ENCODE results near the gene GDPD4.

Gene GDPD4

GRCh38 chr11:77202941-77203900 lies 98.3 kb downstream of the GDPD4 start:
- ChIA-PET CTCF (interaction anchor here (0.5 to 3.1 kb wide), 3 partner anchors 11 to 158 kb away, joined by 3 to 14 read pairs (median 4); no protein-coding TSS in a partner anchor), POLR2A (interaction anchor here (2.2 kb wide), 1 partner anchor 7 kb away, joined by 5 read pairs; no protein-coding TSS in a partner anchor)
- Histone ChIP-seq H3K4me1 (ENCODE audit: control insufficient read depth, insufficient read depth, low read length) (no peaks in the 10 kb centered on the region), H3K36me3 (ENCODE audit: control insufficient read depth in 2 of 2, insufficient read depth in 1 of 2, low read length in 2 of 2) (no peaks in the 10 kb centered on the region), H3K4me3 (ENCODE audit: low read depth, low read length) (no peak overlapping the region), H3K27ac (ENCODE audit: extremely low read depth, low read depth, low read length) (no peak overlapping the region), H3K9me3 (ENCODE audit: control insufficient read depth, insufficient read depth, low read depth, low read length) (no peaks in the 10 kb centered on the region)
- TF ChIP-seq ZNF114 (tag by site-specific recombination; IDR thresholded peaks at IDR 0.05), result no peak
- TF ChIP-seq ZNF19 (tag by site-specific recombination; IDR thresholded peaks at IDR 0.05; ENCODE audit: low read depth), result no peak
- no peak for TF ChIP-seq HOXD13 (CRISPR knock-in tag; IDR thresholded peaks at IDR 0.05; ENCODE audit: borderline replicate concordance)
- TF ChIP-seq ZBTB1 (tag by site-specific recombination; IDR thresholded peaks at IDR 0.05), result no peak
- no peak for TF ChIP-seq SCRT2 (tag by site-specific recombination; IDR thresholded peaks at IDR 0.05)
- no peak for TF ChIP-seq ZEB2 (tag by site-specific recombination; IDR thresholded peaks at IDR 0.05)
- TF ChIP-seq ZNF10 (tag by site-specific recombination; IDR thresholded peaks at IDR 0.05), result no peak
- TF ChIP-seq KLF10 (tag by site-specific recombination; IDR thresholded peaks at IDR 0.05), result no peak
- TF ChIP-seq RBAK (tag by site-specific recombination; IDR thresholded peaks at IDR 0.05), result no peak
- no peak for TF ChIP-seq ZNF211 (tag by site-specific recombination; IDR thresholded peaks at IDR 0.05; ENCODE audit: low read depth)
- no peak for TF ChIP-seq KLF9 (tag by site-specific recombination; IDR thresholded peaks at IDR 0.05; ENCODE audit: low read depth)
- TF ChIP-seq ZFP37 (tag by site-specific recombination; IDR thresholded peaks at IDR 0.05), result no peak
- TF ChIP-seq ZBTB26 (tag by site-specific recombination; optimal IDR thresholded peaks at IDR 0.05), result no peak

- Histone ChIP-seq H3K27ac (ENCODE audit: extremely low read depth, low read depth, low read length) (no peak overlapping the region), H3K9me3 (ENCODE audit: control insufficient read depth, insufficient read depth, low read depth, low read length) (no peaks in the 10 kb centered on the region), H3K4me1 (ENCODE audit: control insufficient read depth, insufficient read depth, low read length) (no peaks in the 10 kb centered on the region), H3K4me3 (ENCODE audit: low read depth, low read length) (no peak overlapping the region), H3K36me3 (ENCODE audit: control insufficient read depth in 2 of 2, insufficient read depth in 1 of 2, low read length in 2 of 2) (no peaks in the 10 kb centered on the region)
- POLR2A ChIA-PET, result no interaction called here
- TF ChIP-seq OSR2 (tag by site-specific recombination; IDR thresholded peaks at IDR 0.05) (no peak), ZFP69B (tag by site-specific recombination; IDR thresholded peaks at IDR 0.05) (no peak), ZNF624 (tag by site-specific recombination; IDR thresholded peaks at IDR 0.05) (no peak), ZNF660 (tag by site-specific recombination; IDR thresholded peaks at IDR 0.05) (no peak), ZNF747 (tag by site-specific recombination; IDR thresholded peaks at IDR 0.05) (no peak), ZNF362 (tag by site-specific recombination; IDR thresholded peaks at IDR 0.05) (no peak)
- TF ChIP-seq, protein P1, sequence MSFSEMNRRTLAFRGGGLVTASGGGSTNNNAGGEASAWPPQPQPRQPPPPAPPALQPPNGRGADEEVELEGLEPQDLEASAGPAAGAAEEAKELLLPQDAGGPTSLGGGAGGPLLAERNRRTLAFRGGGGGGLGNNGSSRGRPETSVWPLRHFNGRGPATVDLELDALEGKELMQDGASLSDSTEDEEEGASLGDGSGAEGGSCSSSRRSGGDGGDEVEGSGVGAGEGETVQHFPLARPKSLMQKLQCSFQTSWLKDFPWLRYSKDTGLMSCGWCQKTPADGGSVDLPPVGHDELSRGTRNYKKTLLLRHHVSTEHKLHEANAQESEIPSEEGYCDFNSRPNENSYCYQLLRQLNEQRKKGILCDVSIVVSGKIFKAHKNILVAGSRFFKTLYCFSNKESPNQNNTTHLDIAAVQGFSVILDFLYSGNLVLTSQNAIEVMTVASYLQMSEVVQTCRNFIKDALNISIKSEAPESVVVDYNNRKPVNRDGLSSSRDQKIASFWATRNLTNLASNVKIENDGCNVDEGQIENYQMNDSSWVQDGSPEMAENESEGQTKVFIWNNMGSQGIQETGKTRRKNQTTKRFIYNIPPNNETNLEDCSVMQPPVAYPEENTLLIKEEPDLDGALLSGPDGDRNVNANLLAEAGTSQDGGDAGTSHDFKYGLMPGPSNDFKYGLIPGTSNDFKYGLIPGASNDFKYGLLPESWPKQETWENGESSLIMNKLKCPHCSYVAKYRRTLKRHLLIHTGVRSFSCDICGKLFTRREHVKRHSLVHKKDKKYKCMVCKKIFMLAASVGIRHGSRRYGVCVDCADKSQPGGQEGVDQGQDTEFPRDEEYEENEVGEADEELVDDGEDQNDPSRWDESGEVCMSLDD (tag by site-specific recombination; IDR thresholded peaks at IDR 0.05), result no peak
- TF ChIP-seq, protein P2, sequence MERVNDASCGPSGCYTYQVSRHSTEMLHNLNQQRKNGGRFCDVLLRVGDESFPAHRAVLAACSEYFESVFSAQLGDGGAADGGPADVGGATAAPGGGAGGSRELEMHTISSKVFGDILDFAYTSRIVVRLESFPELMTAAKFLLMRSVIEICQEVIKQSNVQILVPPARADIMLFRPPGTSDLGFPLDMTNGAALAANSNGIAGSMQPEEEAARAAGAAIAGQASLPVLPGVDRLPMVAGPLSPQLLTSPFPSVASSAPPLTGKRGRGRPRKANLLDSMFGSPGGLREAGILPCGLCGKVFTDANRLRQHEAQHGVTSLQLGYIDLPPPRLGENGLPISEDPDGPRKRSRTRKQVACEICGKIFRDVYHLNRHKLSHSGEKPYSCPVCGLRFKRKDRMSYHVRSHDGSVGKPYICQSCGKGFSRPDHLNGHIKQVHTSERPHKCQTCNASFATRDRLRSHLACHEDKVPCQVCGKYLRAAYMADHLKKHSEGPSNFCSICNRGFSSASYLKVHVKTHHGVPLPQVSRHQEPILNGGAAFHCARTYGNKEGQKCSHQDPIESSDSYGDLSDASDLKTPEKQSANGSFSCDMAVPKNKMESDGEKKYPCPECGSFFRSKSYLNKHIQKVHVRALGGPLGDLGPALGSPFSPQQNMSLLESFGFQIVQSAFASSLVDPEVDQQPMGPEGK (tag by site-specific recombination; IDR thresholded peaks at IDR 0.05), result no peak
- CTCF ChIA-PET, result interaction anchor here (0.5 to 1.3 kb wide), 2 partner anchors 10 to 157 kb away, joined by 3 to 4 read pairs; no protein-coding TSS in a partner anchor
Measured at GRCh38 chr11:77201991-77202841, 99.3 kb downstream of the GDPD4 start.

Measured in HEK293 (cell line).